Measurements from ENCODE around the gene SMIM10L2A.
"Not testable (repeated sequence)": the region's sequence is repeated elsewhere in the genome, so short reads cannot be mapped to it uniquely, and the experiment has no call there.

The SMIM10L2A gene

GRCh38 chrX:135421932-135422809, at the start of gene SMIM10L2A:
Gene SMIM10L2A (plus strand): TSS chrX:135421944. CDS start chrX:135422132, 188 bp downstream.
- DNase-seq, result no peak

GRCh38 chrX:135373357-135373756, 48.4 kb upstream of the SMIM10L2A start:
- DNase-seq, result no peak

GRCh38 chrX:135382260-135382659, 39.5 kb upstream of the SMIM10L2A start:
- no peak for DNase-seq

GRCh38 chrX:135383249-135383648, 38.5 kb upstream of the SMIM10L2A start:
- DNase-seq, result no peak

GRCh38 chrX:135384161-135384836, 37.4 kb upstream of the SMIM10L2A start:
- peak; percentile 12 to 21 for DNase-seq

GRCh38 chrX:135388841-135389240, 32.9 kb upstream of the SMIM10L2A start:
- DNase-seq, result no peak

GRCh38 chrX:135389243-135389642, 32.5 kb upstream of the SMIM10L2A start:
- DNase-seq, result no peak

GRCh38 chrX:135389717-135390116, 32.0 kb upstream of the SMIM10L2A start:
- no peak for DNase-seq

- no peak for DNase-seq
Observed at GRCh38 chrX:135391734-135392133, 30.0 kb upstream of the SMIM10L2A start.

- DNase-seq, result no peak
Observed at GRCh38 chrX:135393051-135393450, 28.7 kb upstream of the SMIM10L2A start.

GRCh38 chrX:135395064-135395463, 26.7 kb upstream of the SMIM10L2A start:
- DNase-seq, result no peak

- no peak for DNase-seq
Observed at GRCh38 chrX:135396109-135396508, 25.6 kb upstream of the SMIM10L2A start.

GRCh38 chrX:135396566-135396965, 25.2 kb upstream of the SMIM10L2A start:
- no peak for DNase-seq

GRCh38 chrX:135397652-135398051, 24.1 kb upstream of the SMIM10L2A start:
- no peak for DNase-seq

- no peak for DNase-seq
Observed at GRCh38 chrX:135403374-135403773, 18.4 kb upstream of the SMIM10L2A start.

- DNase-seq, result not testable (repeated sequence)
Observed at GRCh38 chrX:135406428-135406827, 15.3 kb upstream of the SMIM10L2A start.

GRCh38 chrX:135408794-135409193, 12.9 kb upstream of the SMIM10L2A start:
- no peak for DNase-seq

GRCh38 chrX:135410861-135411627, 10.7 kb upstream of the SMIM10L2A start:
- no peak for DNase-seq

- DNase-seq, result no peak
Observed at GRCh38 chrX:135411893-135412292, 9.9 kb upstream of the SMIM10L2A start.

- DNase-seq, result no peak
Observed at GRCh38 chrX:135416546-135416945, 5.2 kb upstream of the SMIM10L2A start.

- DNase-seq, result no peak
Observed at GRCh38 chrX:135420831-135421230, 913 bp upstream of the SMIM10L2A start.

- DNase-seq, result peak; percentile 85 to 89
Observed at GRCh38 chrX:135421537-135421931, 210 bp upstream of the SMIM10L2A start.

GRCh38 chrX:135422810-135423168, 1.0 kb downstream of the SMIM10L2A start:
- not testable (repeated sequence) for DNase-seq
